Prostate gland (tissue), 2 donors: ENCODE data around the gene COL4A3. TPM values are rescaled to one million over a fixed set of nuclear protein-coding genes. Genes with fewer than 3 reads are reported as not detected.

Source experiments
- DNase-seq: peaks from one replicate; pipeline ENCODE4 v3.0.0-alpha.2; 2019; ENCODE audit warnings: low spot score
- H3K27ac ChIP-seq, 2 donors: fragments of 200-600 bp; sonication (generic); 2 replicates each; pipeline ENCODE4 v1.5.1; 2017 to 2019
- H3K27me3 ChIP-seq: fragments of 200-600 bp; sonication (generic); replicated peaks from 2 replicates; pipeline ENCODE4 v1.5.1; 2019; ENCODE audit not compliant: insufficient read depth
- H3K36me3 ChIP-seq, 2 donors: fragments of 200-600 bp; sonication (generic); 1 replicate in 1 of 2; 2 replicates in 1 of 2; pipeline versions ENCODE4 v1.5.1 to v1.8.1; 2017 to 2019
- H3K4me1 ChIP-seq: fragments of 200-600 bp; sonication (generic); replicated peaks from 2 replicates; pipeline ENCODE4 v1.5.1; 2019
- H3K4me3 ChIP-seq, 2 donors: fragments of 200-600 bp; sonication (generic); 2 replicates each; pipeline ENCODE4 v1.5.1; 2017 to 2019
- H3K9me3 ChIP-seq: fragments of 200-600 bp; sonication (generic); 2 replicates; pipeline ENCODE4 v1.5.1; 2017
- CTCF ChIP-seq, 4 experiments: fragments of 200-600 bp in 2 of 4; fragments of 450-650 bp in 2 of 4; sonication (generic) in 2 of 4; IDR thresholded peaks; 1 replicate in 3 of 4; 2 replicates in 1 of 4; pipeline ENCODE4 v1.5.1; 2016 to 2019; ENCODE audit warnings: antibody characterized with exemption in 4 of 4, mild to moderate bottlenecking in 2 of 4, moderate library complexity in 2 of 4
- POLR2A ChIP-seq: fragments of 450-650 bp; IDR thresholded peaks from one replicate; pipeline ENCODE4 v1.6.1; 2016; ENCODE audit warnings: antibody characterized with exemption, mild to moderate bottlenecking
- POLR2AphosphoS5 ChIP-seq: sonication (generic); formaldehyde crosslinking; IDR thresholded peaks from one replicate; pipeline ENCODE4 v1.6.1; 2017; ENCODE audit warnings: antibody characterized with exemption
- WGBS: methylation state at CpG from one replicate; pipeline ENCODE4 v1.1.5; 2018; 5-methylcytosine and 5-hydroxymethylcytosine counted together
- intact Hi-C: fragments of 100-400 bp; cut with DNase I; formaldehyde crosslinking; loops from one replicate; pipeline ENCODE4 v1.14.2; 2022
- total RNA-seq, 2 donors: library from RNA; depleted of rRNA; stranded (reverse); fragments of >200 nt; gene quantifications; one replicate each; pipeline ENCODE4 v1.1.0, GENCODE V29; 2016

Gene COL4A3
- total RNA-seq, 2 donors from 2014 or later, result 3.5 to 7.0 TPM

DNA sequence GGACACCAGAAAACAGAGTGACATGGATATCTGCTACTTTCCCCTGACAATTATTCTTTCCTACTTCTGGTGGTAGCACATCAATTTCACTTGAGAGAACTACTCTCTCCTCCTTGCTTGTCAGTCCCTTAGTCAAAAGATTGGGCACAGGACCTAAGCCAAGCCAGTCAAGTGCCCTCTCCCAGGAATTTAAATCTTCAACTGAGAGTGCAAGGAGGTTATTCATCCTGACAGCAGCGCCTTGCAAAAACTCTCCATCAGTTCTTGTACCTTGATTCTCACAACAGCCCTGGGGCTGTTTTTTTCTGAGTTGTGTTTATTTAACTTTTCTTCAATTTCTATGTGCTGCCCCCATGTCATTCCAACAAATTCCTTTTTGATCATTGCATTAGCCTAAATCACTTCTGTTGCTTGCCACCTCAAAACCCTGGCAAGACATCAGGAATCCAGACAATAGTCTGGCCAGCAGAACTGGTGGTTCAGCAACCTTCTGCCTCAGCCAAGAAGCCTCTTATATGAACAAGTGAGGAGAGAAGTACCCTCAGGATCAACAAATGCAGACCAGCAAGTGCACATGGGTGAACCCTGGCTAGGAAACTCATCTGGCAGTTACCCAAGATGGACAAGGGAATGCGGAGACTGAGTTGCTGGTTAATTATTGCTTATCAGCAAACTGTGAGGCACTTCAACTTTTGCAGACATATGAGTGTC is 19.4 kb downstream of the COL4A3 start:
- DNase-seq, result no peak
- Histone ChIP-seq H3K4me1 (no peaks in the 10 kb centered on the region), H3K27ac (no peak overlapping the region), H3K4me3 (no peak overlapping the region), H3K36me3 (no peaks in the 10 kb centered on the region), H3K27me3 (no peaks in the 10 kb centered on the region), H3K9me3 (no peaks in the 10 kb centered on the region)
- intact Hi-C loops, result no loop called here
- no peak for TF ChIP-seq CTCF (IDR thresholded peaks at IDR 0.05)
- no peak for TF ChIP-seq POLR2AphosphoS5
- TF ChIP-seq POLR2A, result no peak
- 83% methylated on average over 2 of the region's 2 CpGs for WGBS

DNA sequence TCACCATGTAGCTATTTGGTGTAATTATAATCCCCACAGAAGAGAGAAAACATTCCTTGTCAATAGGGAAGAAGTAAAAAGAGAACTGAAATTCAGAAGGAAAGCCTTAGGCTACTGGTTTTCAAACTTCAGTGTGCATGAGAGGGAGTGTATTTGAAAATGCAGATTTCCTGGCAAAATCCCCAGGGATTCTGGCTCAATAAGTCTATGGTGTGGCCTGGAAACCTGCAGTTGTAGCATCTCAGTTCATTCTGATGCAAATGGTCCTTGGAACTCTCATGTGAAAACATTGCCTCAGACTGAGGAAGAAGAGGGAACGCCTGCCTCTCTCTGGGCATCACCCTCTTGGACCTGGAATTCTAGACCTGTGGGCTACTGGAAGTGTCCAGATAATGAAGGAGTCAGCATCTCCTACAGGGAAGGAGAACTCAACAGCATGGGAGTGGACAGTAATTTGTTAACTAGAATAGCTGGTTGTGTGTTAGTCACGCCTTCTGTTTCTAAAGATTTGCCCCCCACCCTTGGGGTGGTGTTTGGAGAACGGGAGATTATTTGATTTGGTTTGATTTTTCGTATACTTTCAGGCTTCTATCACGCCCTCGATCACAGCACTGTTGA is 21.3 kb downstream of the COL4A3 start:
- WGBS, result 76% methylated on average over 6 of the region's 6 CpGs
- Histone ChIP-seq H3K4me1 (no peaks in the 10 kb centered on the region), H3K27me3 (no peaks in the 10 kb centered on the region), H3K4me3 (no peak overlapping the region), H3K9me3 (no peaks in the 10 kb centered on the region), H3K36me3 (no peaks in the 10 kb centered on the region), H3K27ac (no peak overlapping the region)
- TF ChIP-seq CTCF (IDR thresholded peaks at IDR 0.05) (no peak), POLR2A (no peak), POLR2AphosphoS5 (no peak)
- no peak for DNase-seq
- intact Hi-C loops, result no loop called here

DNA sequence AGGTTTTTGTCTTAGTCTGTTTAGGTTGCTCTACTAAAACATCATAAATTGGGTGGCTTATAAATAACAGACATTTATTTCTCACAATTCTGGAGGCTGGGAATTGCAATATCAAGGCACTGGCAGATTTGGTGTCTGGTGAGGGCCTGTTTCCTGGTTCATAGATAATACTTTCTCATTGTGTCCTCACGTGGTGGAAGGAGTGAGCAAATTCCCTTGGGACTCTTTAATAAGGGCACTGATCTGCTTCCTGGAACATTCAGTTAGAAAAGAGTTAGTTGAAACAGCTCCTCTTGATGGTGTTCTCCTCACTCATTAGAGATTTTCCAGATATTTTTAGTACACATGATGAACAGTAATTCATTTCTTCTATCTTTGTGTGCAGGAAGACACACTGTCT is 22.3 kb downstream of the COL4A3 start:
- H3K27me3 ChIP-seq, result no peaks in the 10 kb centered on the region
- no peaks in the 10 kb centered on the region for H3K4me1 ChIP-seq
- no peaks in the 10 kb centered on the region for H3K9me3 ChIP-seq
- H3K36me3 ChIP-seq, result no peaks in the 10 kb centered on the region
- TF ChIP-seq POLR2A, result no peak
- 25% methylated on average over 1 of the region's 1 CpG for WGBS
- no peak for DNase-seq
- H3K27ac ChIP-seq, result peak overlapping the region in 1 of 2 donors; percentile 28
- intact Hi-C loops, result no loop called here
- H3K4me3 ChIP-seq, result no peak overlapping the region

DNA sequence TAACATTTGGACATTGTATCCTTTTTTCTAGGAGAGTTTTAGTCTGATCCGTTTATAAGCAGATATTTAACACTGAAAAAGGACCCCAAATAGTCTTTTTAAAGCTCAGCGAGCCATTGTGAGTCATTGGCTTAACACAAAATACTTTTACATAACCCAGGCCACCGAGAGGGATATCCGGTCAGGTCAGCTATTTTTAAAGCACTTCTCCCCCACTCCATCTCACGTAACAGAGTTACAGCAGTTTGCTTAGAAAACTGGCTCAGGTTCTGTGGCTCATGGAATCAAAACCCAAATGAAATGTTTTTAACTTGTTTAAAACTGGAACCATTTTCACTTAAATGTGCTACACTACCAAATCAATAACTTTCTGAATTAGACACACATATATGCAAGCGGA is 23.9 kb downstream of the COL4A3 start:
- no peak for DNase-seq
- H3K4me3 ChIP-seq, result no peak overlapping the region
- 37% methylated on average over 6 of the region's 6 CpGs for WGBS
- intact Hi-C loops, result no loop called here
- TF ChIP-seq CTCF (IDR thresholded peaks at IDR 0.05) (no peak), POLR2A (no peak), POLR2AphosphoS5 (no peak)
- no peaks in the 10 kb centered on the region for H3K36me3 ChIP-seq
- no peaks in the 10 kb centered on the region for H3K27me3 ChIP-seq
- H3K4me1 ChIP-seq, result no peaks in the 10 kb centered on the region
- peak overlapping the region in 1 of 2 donors; percentile 28 for H3K27ac ChIP-seq
- H3K9me3 ChIP-seq, result no peaks in the 10 kb centered on the region

GRCh38 chr2:227191367-227191766 is 26.9 kb downstream of the COL4A3 start:
- H3K9me3 ChIP-seq, result no peaks in the 10 kb centered on the region
- WGBS, result 53% methylated on average over 3 of the region's 3 CpGs
- no peaks in the 10 kb centered on the region for H3K36me3 ChIP-seq
- intact Hi-C loops, result no loop called here
- H3K4me3 ChIP-seq, result no peak overlapping the region
- DNase-seq, result no peak
- no peak overlapping the region for H3K27ac ChIP-seq
- H3K4me1 ChIP-seq, result no peaks in the 10 kb centered on the region
- no peak for TF ChIP-seq POLR2AphosphoS5
- no peak for TF ChIP-seq POLR2A
- no peak for TF ChIP-seq CTCF (IDR thresholded peaks at IDR 0.05)
- H3K27me3 ChIP-seq, result no peaks in the 10 kb centered on the region
